NCI-H1436 (cell line): Measurements from ENCODE around the gene CRYL1.

Source experiments
- DNase-seq: peaks from one replicate; lab custom pipeline; 2025; lab: John Stamatoyannopoulos, UW

The CRYL1 gene

DNA sequence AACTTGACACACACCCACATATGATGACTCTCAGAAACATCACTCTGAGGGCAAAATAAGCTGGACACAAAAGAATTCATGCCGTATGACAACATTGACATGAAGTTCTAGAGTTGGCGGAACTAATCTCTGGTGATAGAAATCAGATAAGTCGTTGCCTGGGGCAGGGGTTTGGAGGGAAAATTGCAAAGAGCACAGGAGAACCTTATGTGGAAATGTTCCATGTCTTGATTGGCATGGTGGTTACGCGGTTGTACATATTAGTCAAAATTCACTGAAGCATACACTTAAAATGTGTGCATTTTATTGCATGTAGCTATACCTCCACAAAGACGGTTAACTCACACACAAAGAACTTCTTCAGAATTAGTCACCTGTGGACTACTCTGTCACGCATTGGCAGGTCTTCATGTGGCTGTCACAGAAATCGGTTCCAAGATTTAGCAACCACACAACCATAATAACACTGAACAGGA, 155.7 kb downstream of the CRYL1 start:
- DNase-seq: no peak

DNA sequence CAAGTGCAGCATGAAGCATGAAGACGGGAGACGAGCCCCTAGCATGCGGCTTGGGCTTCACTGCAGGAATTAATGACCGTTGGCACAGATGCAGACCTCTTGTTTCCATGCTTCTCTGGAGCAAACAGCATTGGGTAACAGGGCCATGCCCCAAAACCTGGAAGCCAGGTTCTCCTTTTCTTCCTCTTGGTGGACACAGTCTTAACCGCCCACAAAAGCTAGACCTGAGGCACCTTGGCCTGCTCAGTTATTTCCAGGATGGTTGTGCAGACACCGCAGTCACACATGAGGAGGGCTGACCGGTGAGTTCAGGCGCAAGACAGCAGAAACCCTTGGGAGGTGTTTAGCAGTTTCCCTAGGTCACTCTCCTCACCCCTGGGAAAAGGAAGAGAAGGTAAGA, 159.6 kb downstream of the CRYL1 start:
- DNase-seq: no peak

DNA sequence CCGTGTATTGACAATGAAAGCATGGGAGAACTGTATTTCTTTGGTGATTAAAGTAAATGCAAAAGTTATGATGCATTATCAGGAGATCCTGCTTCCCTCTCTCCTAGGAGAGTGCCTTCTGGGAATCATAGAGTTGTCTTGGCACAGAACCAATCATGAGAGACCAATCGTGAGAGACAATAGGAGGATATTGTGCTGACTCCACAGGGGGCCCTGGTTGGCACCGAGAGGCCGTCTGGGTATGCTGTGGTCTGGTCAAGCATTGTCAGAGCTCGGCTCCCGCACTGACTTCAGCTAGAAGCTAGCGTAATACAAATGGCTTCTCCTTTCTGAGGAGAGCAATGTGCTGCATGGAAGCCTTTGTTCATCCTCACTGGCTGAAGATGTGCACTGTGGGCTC, 162.1 kb downstream of the CRYL1 start:
- DNase-seq: no peak

GRCh38 chr13:20363172-20363571, 162.5 kb downstream of the CRYL1 start:
- no peak for DNase-seq

DNA sequence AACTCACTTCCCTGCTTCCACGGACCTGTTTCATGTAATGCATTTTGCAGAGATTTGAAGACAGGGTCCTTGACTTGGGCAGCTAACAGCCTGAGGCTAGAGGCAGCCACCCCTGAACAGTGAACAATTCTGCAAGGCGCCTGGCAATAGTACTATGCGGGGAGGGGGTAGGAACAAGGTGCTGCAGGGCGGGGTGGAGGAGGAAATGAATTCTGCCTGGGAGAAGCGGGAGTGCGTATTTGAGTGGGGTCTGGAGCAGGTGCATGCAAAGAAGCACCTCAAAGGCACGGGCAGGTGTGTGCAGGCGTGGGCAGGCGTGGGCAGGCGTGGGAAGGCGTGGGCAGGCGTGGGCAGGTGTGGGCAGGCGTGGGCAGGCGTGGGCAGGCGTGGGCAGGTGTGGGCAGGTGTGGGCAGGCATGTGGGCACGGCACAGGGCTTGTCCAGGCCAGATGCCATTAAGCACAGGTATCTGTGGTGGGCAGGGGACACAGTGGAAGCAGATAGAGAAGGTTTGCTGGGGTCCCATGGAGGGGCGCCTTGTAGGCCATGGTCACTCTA, 163.1 kb downstream of the CRYL1 start:
- no peak for DNase-seq

DNA sequence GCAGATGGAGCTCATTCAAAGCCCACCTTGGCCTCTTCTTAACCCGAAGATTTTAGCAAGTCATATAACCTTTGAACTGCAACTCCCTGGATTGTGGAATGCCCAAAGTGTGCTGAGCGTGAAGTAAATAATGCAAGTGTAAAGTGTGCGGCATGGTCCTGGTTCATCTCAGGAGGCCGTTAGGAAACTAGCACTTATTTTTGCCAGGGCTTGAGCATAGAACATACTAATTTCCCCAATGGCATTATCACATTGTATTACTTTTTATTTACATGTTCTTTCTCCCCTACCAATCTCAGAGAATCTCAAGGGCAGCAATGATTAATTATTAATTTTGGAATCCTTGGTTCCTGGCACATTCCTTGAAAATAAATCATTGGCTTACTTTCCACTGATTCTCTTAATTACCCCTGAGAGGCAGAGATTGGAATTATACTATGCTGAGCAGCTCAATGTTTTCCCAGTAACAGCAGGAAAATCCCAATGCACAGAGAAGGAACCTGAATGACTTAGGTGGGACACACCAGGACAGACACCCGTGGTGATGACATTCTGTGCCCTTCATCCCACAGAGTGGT, 164.7 kb downstream of the CRYL1 start:
- DNase-seq: no peak

GRCh38 chr13:20360041-20360491, 165.6 kb downstream of the CRYL1 start:
- DNase-seq: no peak

- DNase-seq: no peak
Measured at GRCh38 chr13:20359335-20359734, 166.3 kb downstream of the CRYL1 start.

DNA sequence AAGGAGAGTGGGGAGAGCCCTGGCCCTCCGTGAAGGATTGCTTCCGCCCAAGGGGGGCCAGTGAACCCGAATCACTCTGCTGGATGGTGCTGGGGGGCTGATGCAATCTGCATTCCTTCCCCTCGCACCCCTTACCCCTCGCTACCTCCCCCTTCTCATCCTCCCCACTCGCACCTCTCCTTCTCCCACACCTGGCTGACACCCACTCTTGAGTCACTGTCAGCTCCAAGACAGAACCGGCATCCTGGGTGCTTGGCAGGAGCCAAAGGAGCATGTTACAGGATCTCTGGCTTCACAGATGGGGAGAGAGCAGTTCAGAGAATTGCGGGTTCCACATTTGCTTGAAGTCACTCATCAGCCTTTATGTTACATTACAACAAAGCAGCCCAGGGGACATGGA, 167.6 kb downstream of the CRYL1 start:
- no peak for DNase-seq

DNA sequence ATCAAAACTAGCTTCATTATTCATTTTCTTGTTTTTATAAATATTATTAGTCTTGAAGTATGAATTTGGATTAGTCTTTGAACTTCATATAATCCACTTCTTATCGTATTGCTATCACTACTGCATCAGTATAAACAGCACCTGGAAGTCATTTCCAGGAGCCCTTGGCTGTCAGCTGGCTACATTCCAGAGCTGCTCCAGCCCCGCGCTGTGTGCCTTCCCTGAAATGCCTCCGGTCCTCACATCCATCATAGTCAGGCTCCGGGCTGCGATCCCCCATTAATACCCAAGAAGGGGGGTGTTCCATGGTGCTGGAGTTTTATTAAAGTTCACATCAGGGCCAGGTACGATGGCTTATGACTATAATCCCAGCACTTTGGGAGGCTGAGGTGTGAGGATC, 169.2 kb downstream of the CRYL1 start:
- DNase-seq: no peak

GRCh38 chr13:20354722-20355121, 170.9 kb downstream of the CRYL1 start:
- DNase-seq: no peak

DNA sequence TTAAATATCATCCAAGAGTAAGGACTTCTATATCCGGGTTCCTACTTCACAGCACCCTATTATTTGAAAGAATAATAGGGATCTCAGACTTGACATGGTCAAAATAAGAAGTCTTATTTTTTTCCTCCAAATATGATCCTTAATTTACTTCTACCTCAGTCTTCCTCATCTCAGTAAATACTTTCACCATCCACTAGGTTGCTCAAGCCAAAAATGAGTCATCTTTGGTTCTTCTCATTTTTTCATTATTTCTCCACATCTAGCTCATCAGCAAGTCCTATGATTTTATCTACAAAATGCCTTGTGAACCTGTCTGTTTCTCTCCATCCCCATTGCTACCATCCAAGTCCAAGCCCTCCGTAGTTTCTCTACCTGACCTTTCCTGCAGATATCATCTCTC, 171.7 kb downstream of the CRYL1 start:
- no peak for DNase-seq
